Mesodermal cell (in vitro differentiated cells): ENCODE measurements around the gene FIBP. TPM values are rescaled to one million over a fixed set of nuclear protein-coding genes. Genes with fewer than 3 reads are reported as not detected.

Experiments used
- H3K27ac ChIP-seq: 2 replicates; pipeline ENCODE4 v1.7.0; 2013; ENCODE audit warnings: mild to moderate bottlenecking, low read depth, low read length, moderate library complexity; ENCODE audit not compliant: severe bottlenecking
- H3K36me3 ChIP-seq: 2 replicates; pipeline ENCODE4 v1.7.1; 2013; ENCODE audit warnings: mild to moderate bottlenecking, low read length, moderate library complexity; ENCODE audit not compliant: control insufficient read depth, insufficient read depth
- H3K4me1 ChIP-seq: one replicate; pipeline ENCODE4 v1.7.1; 2013; ENCODE audit warnings: mild to moderate bottlenecking, low read length; ENCODE audit not compliant: insufficient read depth, control insufficient read depth, poor library complexity, severe bottlenecking
- H3K4me3 ChIP-seq: 2 replicates; pipeline ENCODE4 v1.7.0; 2013; ENCODE audit warnings: low read length, control low read depth, mild to moderate bottlenecking; ENCODE audit not compliant: insufficient read depth, poor library complexity, severe bottlenecking; ENCODE audit errors: extremely low read depth
- H3K9me3 ChIP-seq: 2 replicates; pipeline ENCODE4 v1.7.1; 2013; ENCODE audit warnings: mild to moderate bottlenecking, low read length, moderate library complexity; ENCODE audit not compliant: control insufficient read depth
- WGBS, 2 experiments: methylation state at CpG; one replicate each; pipeline ENCODE4 v1.1.5; 2013; ENCODE audit warnings: missing lambda C conversion rate in 2 of 2; ENCODE audit not compliant: insufficient coverage in 2 of 2; 5-methylcytosine and 5-hydroxymethylcytosine counted together
- polyA plus RNA-seq, 2 experiments: library from polyadenylated mRNA; stranded (reverse); fragments of 50-300 nt; gene quantifications; one replicate each; pipeline ENCODE4 v1.2.3, GENCODE V29; 2013

Gene FIBP
- polyA plus RNA-seq (2013, experiment 1 of 2) = 64.0 TPM
- polyA plus RNA-seq (2013, experiment 2 of 2) = 65.6 TPM

GRCh38 chr11:65888163-65888814 is at the start of gene FIBP:
FIBP (minus strand) TSS chr11:65888471; CDS start chr11:65888418, 53 bp downstream.
- H3K27ac ChIP-seq = peak within 1 kb of the TSS; percentile 96
- peaks cover 37% of the 10 kb centered on the region for H3K4me1 ChIP-seq
- H3K4me3 ChIP-seq = peak within 1 kb of the TSS; percentile 67
- peaks cover 55% of the 10 kb centered on the region for H3K36me3 ChIP-seq
- H3K9me3 ChIP-seq = no peaks in the 10 kb centered on the region
- WGBS, 2 experiments = 0% methylated on average over 45 to 55 of the region's 57 CpGs

DNA sequence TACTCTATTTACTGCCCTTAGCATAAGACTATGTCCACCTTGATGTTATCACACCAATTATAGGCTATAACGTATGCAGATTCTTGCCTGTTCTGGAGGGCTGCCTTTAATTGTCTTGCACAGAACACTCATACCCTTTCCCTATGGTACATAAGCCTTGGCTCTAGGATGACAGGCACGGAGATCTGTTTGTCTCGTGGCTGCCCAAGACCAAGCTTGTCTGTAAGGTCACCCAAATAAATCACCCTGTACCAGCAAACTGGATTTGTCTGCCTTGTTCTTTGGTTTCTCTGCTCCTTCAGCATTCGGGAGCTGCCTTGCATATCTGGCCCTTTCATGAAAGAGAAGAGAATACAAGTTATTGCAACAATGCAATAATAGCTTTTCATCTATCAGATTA is 49.5 kb upstream of the FIBP start:
- H3K36me3 ChIP-seq = no peaks in the 10 kb centered on the region
- 75 to 88% methylated on average over 2 to 3 of the region's 4 CpGs for WGBS, 2 experiments
- H3K4me3 ChIP-seq = no peak overlapping the region
- peaks cover 4% of the 10 kb centered on the region for H3K4me1 ChIP-seq
- H3K9me3 ChIP-seq = no peaks in the 10 kb centered on the region
- no peak overlapping the region for H3K27ac ChIP-seq

DNA sequence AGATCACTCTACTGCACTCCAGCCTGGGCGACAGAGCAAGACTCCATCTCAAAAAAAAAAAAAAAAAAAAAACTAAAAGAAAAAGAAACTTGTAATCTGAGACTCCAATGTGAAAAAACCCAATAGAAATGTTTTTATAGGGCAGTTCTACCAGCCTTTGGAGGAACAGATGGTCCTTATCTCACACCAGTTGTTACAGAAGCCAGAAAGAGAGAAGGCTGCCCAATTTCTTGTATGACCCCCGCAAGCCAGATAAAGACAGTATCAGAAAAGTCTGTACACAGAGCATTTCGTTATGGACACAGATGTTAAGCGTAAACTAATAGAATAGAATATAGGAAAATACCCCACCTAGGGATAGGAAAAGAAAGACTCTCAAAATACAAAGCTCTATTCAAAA is 45.7 kb upstream of the FIBP start:
- Histone ChIP-seq H3K9me3 (no peaks in the 10 kb centered on the region), H3K4me1 (peaks cover 9% of the 10 kb centered on the region), H3K4me3 (no peak overlapping the region), H3K27ac (no peak overlapping the region), H3K36me3 (no peaks in the 10 kb centered on the region)
- 100% methylated on average over 1 of the region's 4 CpGs for WGBS, 2 experiments

- 65 to 66% methylated on average over 7 of the region's 9 CpGs for WGBS, 2 experiments
- no peak overlapping the region for H3K27ac ChIP-seq
Measured at GRCh38 chr11:65932558-65932919, 44.3 kb upstream of the FIBP start.

GRCh38 chr11:65931773-65932557 is 43.7 kb upstream of the FIBP start:
- 79 to 86% methylated on average over 7 to 9 of the region's 13 CpGs for WGBS, 2 experiments
- H3K36me3 ChIP-seq = no peaks in the 10 kb centered on the region

More at GRCh38 chr11:65932558-65932919, 44.3 kb upstream of the FIBP start:
- H3K9me3 ChIP-seq = no peaks in the 10 kb centered on the region
- peaks cover 9% of the 10 kb centered on the region for H3K4me1 ChIP-seq
- no peaks in the 10 kb centered on the region for H3K36me3 ChIP-seq
- H3K4me3 ChIP-seq = no peak overlapping the region

GRCh38 chr11:65928667-65929066 is 40.4 kb upstream of the FIBP start:
- H3K27ac ChIP-seq = no peak overlapping the region
- 87 to 91% methylated on average over 5 to 6 of the region's 6 CpGs for WGBS, 2 experiments
- H3K4me1 ChIP-seq = peaks cover 9% of the 10 kb centered on the region
- H3K4me3 ChIP-seq = no peak overlapping the region
- no peaks in the 10 kb centered on the region for H3K9me3 ChIP-seq
- peaks cover 8% of the 10 kb centered on the region for H3K36me3 ChIP-seq

More at GRCh38 chr11:65931773-65932557, 43.7 kb upstream of the FIBP start:
- Histone ChIP-seq H3K9me3 (no peaks in the 10 kb centered on the region), H3K27ac (peak overlapping the region; percentile 23), H3K4me1 (peaks cover 9% of the 10 kb centered on the region), H3K4me3 (no peak overlapping the region)

- Histone ChIP-seq H3K4me1 (peaks cover 9% of the 10 kb centered on the region), H3K27ac (no peak overlapping the region), H3K4me3 (no peak overlapping the region), H3K9me3 (no peaks in the 10 kb centered on the region), H3K36me3 (peaks cover 14% of the 10 kb centered on the region)
- WGBS, 2 experiments = 76 to 89% methylated on average over 6 to 8 of the region's 9 CpGs
Measured at GRCh38 chr11:65927904-65928397, 39.7 kb upstream of the FIBP start.

DNA sequence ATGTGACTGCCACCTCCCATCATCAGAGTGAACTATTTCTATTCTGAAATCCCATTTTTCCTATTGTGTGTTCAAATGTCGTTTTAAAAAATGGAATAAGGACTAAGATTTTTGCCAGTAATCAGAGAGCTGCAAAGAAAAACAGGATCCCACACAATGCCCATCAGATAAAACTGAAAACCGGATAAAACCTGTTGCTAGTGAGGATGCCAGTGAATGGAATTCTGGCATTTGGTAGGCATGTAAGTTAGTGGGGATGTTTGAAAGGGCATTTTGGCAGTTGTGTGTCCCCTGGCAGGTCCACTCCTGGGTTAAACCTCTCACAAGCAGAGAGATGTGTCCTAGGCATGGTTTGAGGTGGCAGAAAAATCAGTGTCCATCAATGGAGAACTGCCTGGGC is 37.1 kb upstream of the FIBP start:
- H3K4me3 ChIP-seq = no peak overlapping the region
- no peaks in the 10 kb centered on the region for H3K9me3 ChIP-seq
- H3K36me3 ChIP-seq = peaks cover 39% of the 10 kb centered on the region
- H3K27ac ChIP-seq = no peak overlapping the region
- 83% methylated on average over 1 of the region's 2 CpGs; no CpG with 5 or more reads in 1 of the 2 experiments for WGBS, 2 experiments
- peaks cover 5% of the 10 kb centered on the region for H3K4me1 ChIP-seq

DNA sequence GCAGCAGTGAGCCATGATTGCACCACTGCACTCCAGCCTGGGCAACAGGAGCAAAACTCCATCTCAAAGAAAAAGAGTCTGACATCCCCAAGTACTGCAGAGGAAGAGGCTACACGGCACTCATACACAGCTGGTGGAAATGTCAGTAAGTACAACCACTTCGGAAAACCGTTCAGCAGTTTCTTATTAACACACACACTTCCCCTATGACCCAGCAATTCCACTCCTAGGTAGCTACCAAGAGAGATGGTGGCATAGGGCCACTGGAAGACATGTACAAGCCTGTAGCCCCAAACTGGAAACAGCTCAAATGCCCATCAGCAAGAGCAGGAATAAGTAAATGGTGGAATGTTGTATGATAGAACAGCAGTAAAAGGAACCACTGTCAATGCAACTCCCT is 34.3 kb upstream of the FIBP start:
- H3K36me3 ChIP-seq = peaks cover 44% of the 10 kb centered on the region
- H3K9me3 ChIP-seq = no peaks in the 10 kb centered on the region
- 100% methylated on average over 3 of the region's 3 CpGs for WGBS, 2 experiments

DNA sequence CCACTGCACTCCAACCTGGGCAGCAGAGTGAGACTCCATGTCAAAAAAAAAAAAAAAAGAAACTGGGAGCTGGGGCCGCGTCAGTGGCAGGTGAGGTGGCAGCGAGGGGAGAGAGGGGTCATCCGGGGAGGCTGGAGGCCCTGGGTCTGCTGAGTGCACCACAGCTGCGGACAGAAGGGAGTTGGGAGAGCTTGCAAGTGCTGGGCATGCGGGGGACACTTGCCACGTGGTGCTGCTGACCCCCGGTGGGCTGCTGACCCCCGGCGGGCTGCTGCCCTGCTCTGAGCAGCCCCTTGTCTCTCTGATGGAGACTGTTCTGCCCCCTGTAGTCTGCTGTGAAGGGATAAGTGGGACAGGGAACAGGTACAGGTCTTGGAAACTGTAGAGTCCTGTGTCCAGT is 33.6 kb upstream of the FIBP start:
- 92 to 94% methylated on average over 5 to 10 of the region's 10 CpGs for WGBS, 2 experiments
- peaks cover 51% of the 10 kb centered on the region for H3K36me3 ChIP-seq
- H3K27ac ChIP-seq = no peak overlapping the region
- H3K9me3 ChIP-seq = no peaks in the 10 kb centered on the region
- H3K4me3 ChIP-seq = no peak overlapping the region
- H3K4me1 ChIP-seq = peaks cover 20% of the 10 kb centered on the region

More for the DNA sequence above, 34.3 kb upstream of the FIBP start:
- Histone ChIP-seq H3K4me3 (no peak overlapping the region), H3K27ac (no peak overlapping the region), H3K4me1 (peaks cover 13% of the 10 kb centered on the region)
